Keratinocyte (primary cell): ENCODE results near the gene APELA.

Experiments used
- EZH2 ChIP-seq: IDR thresholded peaks from one replicate; pipeline ENCODE4 v1.6.1; 2012; ENCODE audit warnings: inconsistent platforms, mild to moderate bottlenecking, low read length, moderate library complexity
- TF ChIP-seq, protein P1 (sequence below), 3 experiments: IDR thresholded peaks in 1 of 3; conservative IDR thresholded peaks in 1 of 3; optimal IDR thresholded peaks in 1 of 3; 2 replicates in 2 of 3; 3 replicates in 1 of 3; pipeline versions ENCODE3 to v1.5.1; 2011; ENCODE audit warnings: low read length in 3 of 3, mild to moderate bottlenecking in 3 of 3, moderate library complexity in 2 of 3, control low read depth in 1 of 3, inconsistent platforms in 1 of 3; ENCODE audit not compliant: insufficient read depth in 2 of 3; ENCODE audit errors: extremely low read depth in 1 of 3

DNA sequence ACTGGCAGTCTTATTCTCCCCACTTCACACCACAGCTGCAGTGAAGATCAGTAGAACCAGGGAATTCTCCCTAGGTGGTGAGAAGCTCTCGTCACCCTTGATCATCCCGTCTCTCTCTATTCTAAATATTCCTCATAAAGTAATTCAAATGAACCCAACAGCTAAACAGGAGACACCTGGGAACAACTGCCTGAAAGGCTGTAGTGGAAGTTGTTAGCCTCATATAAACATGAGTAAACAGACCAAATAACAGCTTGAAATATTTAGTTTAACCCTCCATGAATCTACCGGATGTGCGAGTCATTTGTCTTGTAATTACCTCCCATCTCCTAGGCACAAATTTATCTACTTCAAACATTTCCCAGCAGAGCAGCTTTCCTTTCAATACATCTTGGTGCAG lies 30.4 kb upstream of the APELA start:
- TF ChIP-seq, protein P1, sequence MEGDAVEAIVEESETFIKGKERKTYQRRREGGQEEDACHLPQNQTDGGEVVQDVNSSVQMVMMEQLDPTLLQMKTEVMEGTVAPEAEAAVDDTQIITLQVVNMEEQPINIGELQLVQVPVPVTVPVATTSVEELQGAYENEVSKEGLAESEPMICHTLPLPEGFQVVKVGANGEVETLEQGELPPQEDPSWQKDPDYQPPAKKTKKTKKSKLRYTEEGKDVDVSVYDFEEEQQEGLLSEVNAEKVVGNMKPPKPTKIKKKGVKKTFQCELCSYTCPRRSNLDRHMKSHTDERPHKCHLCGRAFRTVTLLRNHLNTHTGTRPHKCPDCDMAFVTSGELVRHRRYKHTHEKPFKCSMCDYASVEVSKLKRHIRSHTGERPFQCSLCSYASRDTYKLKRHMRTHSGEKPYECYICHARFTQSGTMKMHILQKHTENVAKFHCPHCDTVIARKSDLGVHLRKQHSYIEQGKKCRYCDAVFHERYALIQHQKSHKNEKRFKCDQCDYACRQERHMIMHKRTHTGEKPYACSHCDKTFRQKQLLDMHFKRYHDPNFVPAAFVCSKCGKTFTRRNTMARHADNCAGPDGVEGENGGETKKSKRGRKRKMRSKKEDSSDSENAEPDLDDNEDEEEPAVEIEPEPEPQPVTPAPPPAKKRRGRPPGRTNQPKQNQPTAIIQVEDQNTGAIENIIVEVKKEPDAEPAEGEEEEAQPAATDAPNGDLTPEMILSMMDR (optimal IDR thresholded peaks at IDR 0.05 in 1 of 3, IDR thresholded peaks at IDR 0.05 in 1 of 3, conservative IDR thresholded peaks at IDR 0.05 in 1 of 3; ENCODE audit: extremely low read depth in 1 of 3, insufficient read depth in 2 of 3, low read length in 3 of 3) = no peak
- TF ChIP-seq EZH2 = no peak
